ENCODE results near the gene WARS2. TPM values are rescaled to one million over a fixed set of nuclear protein-coding genes. Genes with fewer than 3 reads are reported as not detected.

Gene WARS2
- total RNA-seq, 4 donors from 2014 or later = 13.3 to 28.1 (median 16.2) TPM

GRCh38 chr1:118999348-119000071 lies 140.9 kb downstream of the WARS2 start:
- no peaks in the 10 kb centered on the region for H3K9me3 ChIP-seq
- TF ChIP-seq EP300 (IDR thresholded peaks at IDR 0.05) (no peak), POLR2A (IDR thresholded peaks at IDR 0.05) (no peak), POLR2AphosphoS5 (IDR thresholded peaks at IDR 0.05) (no peak), CTCF (IDR thresholded peaks at IDR 0.05) (no peak)
- no peak for DNase-seq (ENCODE audit: low spot score in 2 of 2)
- no peak overlapping the region for H3K27ac ChIP-seq
- H3K4me1 ChIP-seq = peaks cover 32% of the 10 kb centered on the region
- peaks cover 86% of the 10 kb centered on the region for H3K27me3 ChIP-seq
- H3K36me3 ChIP-seq = no peaks in the 10 kb centered on the region
- H3K4me3 ChIP-seq = peak overlapping the region; percentile 43
- 31% methylated on average over 27 of the region's 27 CpGs for WGBS

- WGBS = 55% methylated on average over 2 of the region's 2 CpGs
- Histone ChIP-seq H3K4me1 (peaks cover 32% of the 10 kb centered on the region), H3K9me3 (no peaks in the 10 kb centered on the region), H3K27me3 (peaks cover 86% of the 10 kb centered on the region), H3K27ac (no peak overlapping the region), H3K4me3 (no peak overlapping the region), H3K36me3 (no peaks in the 10 kb centered on the region)
- TF ChIP-seq EP300 (IDR thresholded peaks at IDR 0.05) (no peak), POLR2A (IDR thresholded peaks at IDR 0.05) (no peak), CTCF (IDR thresholded peaks at IDR 0.05) (no peak), POLR2AphosphoS5 (IDR thresholded peaks at IDR 0.05) (no peak)
- no peak for DNase-seq (ENCODE audit: low spot score in 2 of 2)
These were observed 142.3 kb downstream of the WARS2 start for GRCh38 chr1:118998171-118998570.

- Histone ChIP-seq H3K4me3 (no peak overlapping the region), H3K27ac (no peak overlapping the region), H3K9me3 (no peaks in the 10 kb centered on the region), H3K36me3 (no peaks in the 10 kb centered on the region), H3K27me3 (peaks cover 94% of the 10 kb centered on the region), H3K4me1 (peaks cover 27% of the 10 kb centered on the region)
- DNase-seq (ENCODE audit: low spot score in 2 of 2) = no peak
- WGBS = 49% methylated on average over 7 of the region's 7 CpGs
- TF ChIP-seq POLR2AphosphoS5 (IDR thresholded peaks at IDR 0.05) = no peak
- TF ChIP-seq CTCF (IDR thresholded peaks at IDR 0.05) = no peak
- no peak for TF ChIP-seq EP300 (IDR thresholded peaks at IDR 0.05)
- no peak for TF ChIP-seq POLR2A (IDR thresholded peaks at IDR 0.05)
These were observed 143.2 kb downstream of the WARS2 start for GRCh38 chr1:118997225-118997624.

GRCh38 chr1:118995312-118996016 lies 145.0 kb downstream of the WARS2 start:
- H3K9me3 ChIP-seq = no peaks in the 10 kb centered on the region
- no peak for DNase-seq (ENCODE audit: low spot score in 2 of 2)
- H3K4me1 ChIP-seq = peaks cover 11% of the 10 kb centered on the region
- TF ChIP-seq POLR2A (IDR thresholded peaks at IDR 0.05) = no peak
- TF ChIP-seq EP300 (IDR thresholded peaks at IDR 0.05) = no peak
- TF ChIP-seq CTCF (IDR thresholded peaks at IDR 0.05) = no peak
- no peak for TF ChIP-seq POLR2AphosphoS5 (IDR thresholded peaks at IDR 0.05)
- no peak overlapping the region for H3K4me3 ChIP-seq
- no peaks in the 10 kb centered on the region for H3K36me3 ChIP-seq
- peaks cover 99% of the 10 kb centered on the region for H3K27me3 ChIP-seq
- 76% methylated on average over 3 of the region's 3 CpGs for WGBS
- H3K27ac ChIP-seq = no peak overlapping the region

GRCh38 chr1:118993700-118994026 lies 146.8 kb downstream of the WARS2 start:
- H3K27me3 ChIP-seq = peaks cover 99% of the 10 kb centered on the region
- 57% methylated on average over 9 of the region's 9 CpGs for WGBS
- DNase-seq (ENCODE audit: low spot score in 2 of 2) = no peak
- peaks cover 3% of the 10 kb centered on the region for H3K4me1 ChIP-seq
- TF ChIP-seq CTCF (IDR thresholded peaks at IDR 0.05) = no peak
- no peak for TF ChIP-seq POLR2A (IDR thresholded peaks at IDR 0.05)
- TF ChIP-seq EP300 (IDR thresholded peaks at IDR 0.05) = no peak
- TF ChIP-seq POLR2AphosphoS5 (IDR thresholded peaks at IDR 0.05) = no peak
- no peak overlapping the region for H3K27ac ChIP-seq
- no peak overlapping the region for H3K4me3 ChIP-seq
- no peaks in the 10 kb centered on the region for H3K36me3 ChIP-seq
- H3K9me3 ChIP-seq = no peaks in the 10 kb centered on the region

Data from suprapubic skin (tissue), 4 donors.